HG03025 (cell line): ENCODE data around the gene SLC25A4.
A peak's percentile ranks its signal among the peaks of the same experiment; 100 is the strongest.
"Not testable (repeated sequence)": the region's sequence is repeated elsewhere in the genome, so short reads cannot be mapped to it uniquely, and the experiment has no call there.

Experiments
- ATAC-seq: cut with Tn5 transposase; IDR thresholded peaks from one replicate; pipeline ENCODE4 v1.9.1; 2021; ENCODE audit warnings: mild to moderate bottlenecking, moderate library complexity; ENCODE audit not compliant: unreplicated experiment, low FRiP score

The SLC25A4 gene

GRCh38 chr4:185171373-185172071, 28.5 kb downstream of the SLC25A4 start:
- ATAC-seq: peak; percentile 79

- ATAC-seq: no peak
These were observed 36.4 kb downstream of the SLC25A4 start for GRCh38 chr4:185179488-185179887.

GRCh38 chr4:185182239-185182638, 39.2 kb downstream of the SLC25A4 start:
- no peak for ATAC-seq

- ATAC-seq: no peak
These were observed 40.7 kb downstream of the SLC25A4 start for GRCh38 chr4:185183622-185184281.

GRCh38 chr4:185186769-185187168, 43.7 kb downstream of the SLC25A4 start:
- ATAC-seq: no peak

- no peak for ATAC-seq
These were observed 46.7 kb downstream of the SLC25A4 start for GRCh38 chr4:185189606-185190305.

GRCh38 chr4:185190306-185190856, 47.3 kb downstream of the SLC25A4 start:
- ATAC-seq: no peak

- peak; percentile 86 for ATAC-seq
These were observed 49.0 kb downstream of the SLC25A4 start for GRCh38 chr4:185192059-185192458.

- no peak for ATAC-seq
These were observed 52.1 kb downstream of the SLC25A4 start for GRCh38 chr4:185194924-185195888.

GRCh38 chr4:185196437-185196836, 53.4 kb downstream of the SLC25A4 start:
- ATAC-seq: no peak

- ATAC-seq: not testable (repeated sequence)
These were observed 55.1 kb downstream of the SLC25A4 start for GRCh38 chr4:185198189-185198588.
